IMR-90 (cell line): ENCODE data around the gene VEZT.
"Not testable (repeated sequence)": the region's sequence is repeated elsewhere in the genome, so short reads cannot be mapped to it uniquely, and the experiment has no call there.

Experiments used
- CEBPB ChIP-seq: IDR thresholded peaks from 2 replicates; pipeline ENCODE4 v1.6.1; 2012; ENCODE audit warnings: low read depth, low read length, improper control_type of control experiment
- FOS ChIP-seq: fragments of 150-350 bp; IDR thresholded peaks from 2 replicates; pipeline ENCODE4 v1.6.1; 2016; ENCODE audit warnings: low read depth, low read length
- POLR2A ChIP-seq: IDR thresholded peaks from 2 replicates; pipeline ENCODE4 v1.6.1; 2012; ENCODE audit warnings: mild to moderate bottlenecking, low read depth, low read length
- TF ChIP-seq, protein P1 (sequence below): conservative IDR thresholded peaks from 2 replicates; pipeline ENCODE4 v1.5.1; 2012; ENCODE audit warnings: mild to moderate bottlenecking, low read depth, low read length, improper control_type of control experiment

DNA sequence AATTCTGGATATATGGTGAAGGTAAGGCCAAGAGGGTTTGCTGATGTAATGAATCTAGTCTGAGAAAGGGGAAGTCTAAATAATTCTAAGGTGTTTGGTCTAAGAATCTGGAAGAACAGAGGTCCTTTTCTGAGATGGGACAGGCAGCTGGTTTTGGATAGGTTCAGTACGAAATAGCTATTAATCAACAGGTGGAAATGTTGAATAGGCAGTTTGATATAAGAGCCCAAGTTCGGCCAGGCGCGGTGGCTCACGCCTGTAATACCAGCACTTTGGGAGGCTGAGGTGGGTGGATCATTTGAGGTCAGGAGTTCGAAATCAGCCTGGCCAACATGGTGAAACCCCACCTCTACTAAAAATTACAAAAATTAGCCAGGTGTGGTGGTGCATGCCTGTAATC, 97.1 kb downstream of the VEZT start:
- TF ChIP-seq FOS, CEBPB, POLR2A: not testable (repeated sequence)
- TF ChIP-seq, protein P1, sequence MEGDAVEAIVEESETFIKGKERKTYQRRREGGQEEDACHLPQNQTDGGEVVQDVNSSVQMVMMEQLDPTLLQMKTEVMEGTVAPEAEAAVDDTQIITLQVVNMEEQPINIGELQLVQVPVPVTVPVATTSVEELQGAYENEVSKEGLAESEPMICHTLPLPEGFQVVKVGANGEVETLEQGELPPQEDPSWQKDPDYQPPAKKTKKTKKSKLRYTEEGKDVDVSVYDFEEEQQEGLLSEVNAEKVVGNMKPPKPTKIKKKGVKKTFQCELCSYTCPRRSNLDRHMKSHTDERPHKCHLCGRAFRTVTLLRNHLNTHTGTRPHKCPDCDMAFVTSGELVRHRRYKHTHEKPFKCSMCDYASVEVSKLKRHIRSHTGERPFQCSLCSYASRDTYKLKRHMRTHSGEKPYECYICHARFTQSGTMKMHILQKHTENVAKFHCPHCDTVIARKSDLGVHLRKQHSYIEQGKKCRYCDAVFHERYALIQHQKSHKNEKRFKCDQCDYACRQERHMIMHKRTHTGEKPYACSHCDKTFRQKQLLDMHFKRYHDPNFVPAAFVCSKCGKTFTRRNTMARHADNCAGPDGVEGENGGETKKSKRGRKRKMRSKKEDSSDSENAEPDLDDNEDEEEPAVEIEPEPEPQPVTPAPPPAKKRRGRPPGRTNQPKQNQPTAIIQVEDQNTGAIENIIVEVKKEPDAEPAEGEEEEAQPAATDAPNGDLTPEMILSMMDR = not testable (repeated sequence)
